AG04450 (cell line): ENCODE measurements around the gene FRS2. TPM values are rescaled to one million over a fixed set of nuclear protein-coding genes. Genes with fewer than 3 reads are reported as not detected.

Experiments
- CTCF ChIA-PET: fragments of 300-600, 350-600 bp; formaldehyde crosslinking; extraction: SDS; loops from one replicate; lab custom pipeline; 2022; ENCODE audit warnings: antibody characterized with exemption, inconsistent platforms; lab: Charles Lee
- POLR2A ChIA-PET: fragments of 350-600 bp; formaldehyde crosslinking; extraction: SDS; loops from one replicate; lab custom pipeline; 2021; ENCODE audit warnings: antibody characterized with exemption, inconsistent platforms; lab: Yijun Ruan, JAX
- DNase-seq: peaks from one replicate; pipeline ENCODE4 v3.0.0-alpha.2; 2011; ENCODE audit warnings: low read depth, low spot score
- H3K27ac ChIP-seq: one replicate; pipeline ENCODE4 v1.5.1; 2012; ENCODE audit warnings: low read depth, low read length, control low read depth
- H3K27me3 ChIP-seq: one replicate; pipeline ENCODE4 v1.6.0; 2012; ENCODE audit warnings: low read length; ENCODE audit not compliant: control insufficient read depth, insufficient read depth
- H3K4me3 ChIP-seq: 2 replicates; pipeline ENCODE4 v1.5.1; 2011; ENCODE audit warnings: mild to moderate bottlenecking, low read depth, low read length, control low read depth
- H3K9me3 ChIP-seq: 2 replicates; pipeline ENCODE4 v1.5.1; 2012; ENCODE audit warnings: low read length; ENCODE audit not compliant: control insufficient read depth, insufficient read depth
- polyA plus RNA-seq: library from polyadenylated mRNA; depleted of rRNA; stranded (reverse); fragments of >200 nt; gene quantifications from 2 replicates; pipeline ENCODE4 v1.2.3, GENCODE V29; 2011
- TF ChIP-seq, protein P1 (sequence below): IDR thresholded peaks from 2 replicates; pipeline ENCODE4 v1.5.1; 2011; ENCODE audit warnings: low read depth, low read length, control low read depth, inconsistent platforms

The FRS2 gene
- polyA plus RNA-seq, 1 experiment, result 41.9 TPM

DNA sequence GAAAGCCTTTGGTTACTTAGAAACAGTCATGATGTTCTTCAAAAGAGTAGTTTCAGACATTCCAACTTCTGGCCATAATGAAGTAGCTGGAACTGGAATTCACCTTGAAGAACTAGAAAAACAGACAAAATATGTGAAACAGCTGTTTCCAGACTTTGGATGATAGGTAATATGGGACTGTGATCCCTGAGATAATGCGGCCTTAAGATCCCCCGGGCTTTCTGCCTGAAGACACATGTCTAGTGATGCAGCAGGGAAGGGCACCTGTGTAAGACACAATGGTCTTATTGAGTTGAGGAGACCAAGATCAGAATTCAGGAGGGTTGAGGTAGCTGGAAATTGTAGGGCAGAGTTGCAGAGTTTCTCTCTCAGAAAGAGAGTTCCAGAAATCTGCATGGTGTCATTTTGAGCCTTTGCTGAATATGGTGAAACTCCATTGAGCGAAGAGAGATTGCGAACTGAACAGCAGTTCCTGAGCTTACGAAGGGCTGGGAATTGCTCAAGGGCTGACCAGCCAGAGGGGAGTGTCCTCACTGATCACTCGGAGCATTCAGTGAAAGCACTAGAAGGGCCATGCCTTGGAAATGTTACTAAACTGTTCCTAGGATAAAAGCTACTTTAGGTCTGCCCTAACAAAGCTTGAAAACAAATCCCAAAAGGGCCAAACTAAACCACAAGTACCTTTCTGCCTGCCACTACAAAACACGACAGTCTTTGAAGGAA is 41.7 kb upstream of the FRS2 start:
- DNase-seq, result no peak
- CTCF ChIA-PET, result interaction anchor here (0.8 kb wide), 1 partner anchor 143 kb away, joined by 3 read pairs; no protein-coding TSS in a partner anchor
- Histone ChIP-seq H3K27ac (no peak overlapping the region), H3K9me3 (no peaks in the 10 kb centered on the region), H3K27me3 (no peaks in the 10 kb centered on the region), H3K4me3 (no peak overlapping the region)
- POLR2A ChIA-PET, result no interaction called here
- TF ChIP-seq, protein P1, sequence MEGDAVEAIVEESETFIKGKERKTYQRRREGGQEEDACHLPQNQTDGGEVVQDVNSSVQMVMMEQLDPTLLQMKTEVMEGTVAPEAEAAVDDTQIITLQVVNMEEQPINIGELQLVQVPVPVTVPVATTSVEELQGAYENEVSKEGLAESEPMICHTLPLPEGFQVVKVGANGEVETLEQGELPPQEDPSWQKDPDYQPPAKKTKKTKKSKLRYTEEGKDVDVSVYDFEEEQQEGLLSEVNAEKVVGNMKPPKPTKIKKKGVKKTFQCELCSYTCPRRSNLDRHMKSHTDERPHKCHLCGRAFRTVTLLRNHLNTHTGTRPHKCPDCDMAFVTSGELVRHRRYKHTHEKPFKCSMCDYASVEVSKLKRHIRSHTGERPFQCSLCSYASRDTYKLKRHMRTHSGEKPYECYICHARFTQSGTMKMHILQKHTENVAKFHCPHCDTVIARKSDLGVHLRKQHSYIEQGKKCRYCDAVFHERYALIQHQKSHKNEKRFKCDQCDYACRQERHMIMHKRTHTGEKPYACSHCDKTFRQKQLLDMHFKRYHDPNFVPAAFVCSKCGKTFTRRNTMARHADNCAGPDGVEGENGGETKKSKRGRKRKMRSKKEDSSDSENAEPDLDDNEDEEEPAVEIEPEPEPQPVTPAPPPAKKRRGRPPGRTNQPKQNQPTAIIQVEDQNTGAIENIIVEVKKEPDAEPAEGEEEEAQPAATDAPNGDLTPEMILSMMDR, result no peak

DNA sequence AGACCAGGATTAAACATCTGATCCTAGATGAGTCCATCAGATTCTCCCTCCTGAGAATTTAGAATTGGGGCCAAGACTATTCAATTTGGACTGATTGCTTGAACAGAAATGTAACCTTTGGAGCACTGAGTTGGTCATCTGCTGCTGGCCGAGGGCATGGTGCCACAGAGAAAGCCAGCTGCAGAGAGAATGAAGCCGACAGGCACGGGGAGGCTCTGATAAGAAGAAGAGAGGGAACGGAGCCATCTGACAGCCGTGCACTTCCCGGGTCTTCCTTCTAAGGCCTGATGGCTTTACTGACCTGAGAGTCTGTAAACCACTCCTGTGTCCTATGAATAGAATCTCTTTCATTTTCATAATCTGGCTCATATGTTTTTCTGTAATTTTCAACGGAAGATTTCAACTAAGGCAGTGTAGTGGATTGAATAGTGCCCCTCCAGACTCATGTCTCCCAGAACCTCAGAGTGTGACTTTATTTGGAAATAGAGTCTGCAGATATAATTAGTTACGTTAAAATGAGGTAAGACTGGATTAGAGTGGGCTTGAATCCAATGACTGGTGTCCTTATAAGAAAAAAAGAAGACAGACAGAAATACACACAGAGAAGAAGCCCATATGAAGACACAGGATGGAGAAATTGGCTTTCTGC is 39.1 kb upstream of the FRS2 start:
- TF ChIP-seq, protein P1, result no peak
- Histone ChIP-seq H3K9me3 (no peaks in the 10 kb centered on the region), H3K27me3 (no peaks in the 10 kb centered on the region), H3K4me3 (no peak overlapping the region), H3K27ac (no peak overlapping the region)
- DNase-seq, result no peak
- CTCF ChIA-PET, result no interaction called here
- POLR2A ChIA-PET, result no interaction called here

DNA sequence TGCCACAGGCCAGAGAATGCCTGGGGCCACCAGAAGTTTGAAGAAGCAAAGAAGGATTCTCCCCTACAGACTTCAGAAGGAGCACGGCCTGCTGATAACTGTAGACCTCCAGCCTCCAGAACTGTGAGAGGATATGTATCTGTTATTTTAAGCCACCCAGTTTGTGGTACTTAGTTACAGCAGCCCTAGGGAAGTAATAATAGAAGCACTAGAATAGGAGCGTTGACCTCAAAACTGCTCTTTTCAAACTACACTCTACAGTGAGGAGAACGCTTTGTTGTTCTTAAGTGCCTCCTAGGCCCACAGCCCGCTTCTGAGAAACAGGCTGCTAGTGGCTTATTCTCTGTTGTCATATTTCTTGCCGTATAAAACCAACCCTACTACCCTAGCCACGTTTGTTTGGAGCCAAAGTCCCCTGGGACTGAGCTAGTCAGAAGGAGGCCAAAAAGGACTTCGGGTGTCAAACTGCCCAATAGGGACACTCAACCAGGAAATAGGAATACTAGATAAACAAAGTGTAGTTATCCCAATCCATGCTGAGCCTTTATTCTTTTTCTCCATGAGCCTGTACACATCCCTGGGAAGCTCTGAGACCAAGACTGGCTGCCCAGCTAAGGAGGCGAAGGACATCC is 38.5 kb upstream of the FRS2 start:
- no peak overlapping the region for H3K27ac ChIP-seq
- POLR2A ChIA-PET, result no interaction called here
- H3K9me3 ChIP-seq, result no peaks in the 10 kb centered on the region
- no peak for DNase-seq
- TF ChIP-seq, protein P1, result no peak
- H3K27me3 ChIP-seq, result no peaks in the 10 kb centered on the region
- CTCF ChIA-PET, result no interaction called here
- H3K4me3 ChIP-seq, result no peak overlapping the region

DNA sequence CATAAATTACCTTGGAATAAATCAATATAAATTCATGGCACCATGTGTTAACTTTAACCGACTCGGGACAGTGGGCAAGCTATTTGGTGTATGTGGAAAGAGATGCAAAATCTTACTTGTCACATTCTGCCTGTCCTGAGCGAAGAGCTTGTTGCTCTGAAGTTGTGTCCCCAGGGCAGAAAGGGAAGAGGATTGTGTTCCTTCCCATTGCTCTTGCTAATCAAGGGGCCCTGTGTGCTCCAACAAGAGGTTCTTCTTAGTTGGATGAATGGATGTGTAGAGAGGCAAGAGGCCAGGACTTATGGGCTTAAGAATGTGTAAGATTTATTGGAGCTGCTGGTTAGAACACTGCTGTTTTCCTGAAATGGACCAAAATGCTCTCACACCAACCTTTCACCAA is 36.5 kb upstream of the FRS2 start:
- no peak for DNase-seq
- TF ChIP-seq, protein P1, result no peak
- Histone ChIP-seq H3K27me3 (no peaks in the 10 kb centered on the region), H3K4me3 (no peak overlapping the region), H3K9me3 (no peaks in the 10 kb centered on the region), H3K27ac (no peak overlapping the region)
- ChIA-PET CTCF (interaction anchor here (0.6 kb wide), 1 partner anchor 77 kb away, joined by 4 read pairs; no protein-coding TSS in a partner anchor), POLR2A (no interaction called here)

DNA sequence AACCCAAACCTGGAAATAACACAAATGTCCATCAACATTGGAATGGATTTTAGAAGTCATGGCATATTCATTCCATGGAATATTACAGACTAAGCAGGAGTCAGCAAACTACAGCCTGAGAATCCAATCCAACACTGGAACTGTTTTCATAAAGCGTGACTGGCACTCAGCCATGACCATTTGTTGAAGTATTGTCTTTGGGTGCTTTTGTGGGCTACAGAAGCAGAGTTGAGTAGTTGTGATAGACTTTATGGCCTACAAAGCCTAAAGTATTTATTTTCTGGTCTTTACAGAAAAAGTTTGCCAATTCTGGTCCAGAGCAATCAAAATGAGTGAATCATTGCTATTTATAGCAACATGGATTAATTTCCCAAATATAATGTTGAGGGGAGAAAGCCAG is 34.5 kb upstream of the FRS2 start:
- POLR2A ChIA-PET, result no interaction called here
- Histone ChIP-seq H3K4me3 (no peak overlapping the region), H3K27ac (no peak overlapping the region), H3K9me3 (no peaks in the 10 kb centered on the region), H3K27me3 (no peaks in the 10 kb centered on the region)
- DNase-seq, result no peak
- TF ChIP-seq, protein P1, result no peak
- CTCF ChIA-PET, result no interaction called here
